Right ventricle myocardium inferior (tissue), 1 donor: ENCODE results near the gene ASB18. TPM values are rescaled to one million over a fixed set of nuclear protein-coding genes. Genes with fewer than 3 reads are reported as not detected.

Source experiments
- ATAC-seq: fragments of 200-7000 bp; cut with Tn5 transposase; one replicate; pipeline ENCODE4 v1.9.1; 2020; ENCODE audit warnings: mild to moderate bottlenecking, moderate library complexity
- DNase-seq: peaks from one replicate; pipeline ENCODE4 v3.0.0; 2021; ENCODE audit errors: missing footprints
- intact Hi-C: fragments of 100-400 bp; cut with DNase I; formaldehyde crosslinking; loops from one replicate; pipeline ENCODE4 v1.11.0; 2022
- total RNA-seq: library from RNA; stranded (reverse); fragmentation: NEBNext Ultra II Directional; extraction: Animal tissue kit (Norgen Biotek cat#: 25700); gene quantifications from one replicate; pipeline ENCODE4 v1.2.1, GENCODE V29; 2021
- donor health status: DM: no; HTN: yes; CAD: no; lungs with severe emphysema.

Gene ASB18
- total RNA-seq, 1 donor from 2014 or later, result 4.6 TPM

GRCh38 chr2:236216711-236217110 is 47.5 kb downstream of the ASB18 start:
- DNase-seq (no peak), ATAC-seq (no peak)
- intact Hi-C loops, result no loop called here

- ATAC-seq, result no peak
- intact Hi-C loops, result no loop called here
- DNase-seq, result no peak
These were observed 48.4 kb downstream of the ASB18 start for GRCh38 chr2:236215761-236216333.

- no peak for ATAC-seq
- DNase-seq, result no peak
These were observed 49.0 kb downstream of the ASB18 start for GRCh38 chr2:236215196-236215595.

GRCh38 chr2:236214376-236214995 is 49.7 kb downstream of the ASB18 start:
- DNase-seq, result no peak
- no peak for ATAC-seq
- intact Hi-C loops, result no loop called here

More at GRCh38 chr2:236215196-236215595, 49.0 kb downstream of the ASB18 start:
- intact Hi-C loops, result no loop called here

GRCh38 chr2:236211296-236211695 is 52.9 kb downstream of the ASB18 start:
- ATAC-seq, result no peak
- intact Hi-C loops, result no loop called here
- DNase-seq, result no peak

GRCh38 chr2:236210536-236210935 is 53.7 kb downstream of the ASB18 start:
- DNase-seq, result no peak
- intact Hi-C loops, result no loop called here
- no peak for ATAC-seq

- intact Hi-C loops, result no loop called here
- ATAC-seq, result no peak
- DNase-seq, result no peak
These were observed 54.2 kb downstream of the ASB18 start for GRCh38 chr2:236209996-236210395.

- ATAC-seq, result no peak
These were observed 54.7 kb downstream of the ASB18 start for GRCh38 chr2:236209535-236209934.

GRCh38 chr2:236208019-236208926 is 55.9 kb downstream of the ASB18 start:
- intact Hi-C loops, result no loop called here
- no peak for DNase-seq
- no peak for ATAC-seq

More at GRCh38 chr2:236209535-236209934, 54.7 kb downstream of the ASB18 start:
- no peak for DNase-seq
- intact Hi-C loops, result no loop called here

- no peak for DNase-seq
- intact Hi-C loops, result no loop called here
- no peak for ATAC-seq
These were observed 56.7 kb downstream of the ASB18 start for GRCh38 chr2:236207472-236207871.

GRCh38 chr2:236205867-236206645 is 58.1 kb downstream of the ASB18 start:
- DNase-seq, result no peak
- intact Hi-C loops, result no loop called here
- ATAC-seq, result no peak

- intact Hi-C loops, result no loop called here
- no peak for DNase-seq
- ATAC-seq, result no peak
These were observed 59.3 kb downstream of the ASB18 start for GRCh38 chr2:236204953-236205352.

- DNase-seq (no peak), ATAC-seq (no peak)
- intact Hi-C loops, result no loop called here
These were observed 63.8 kb downstream of the ASB18 start for GRCh38 chr2:236200378-236200777.

- intact Hi-C loops, result no loop called here
- no peak for ATAC-seq
- no peak for DNase-seq
These were observed 67.8 kb downstream of the ASB18 start for GRCh38 chr2:236196366-236196765.

GRCh38 chr2:236195726-236196125 is 68.5 kb downstream of the ASB18 start:
- no peak for ATAC-seq
- DNase-seq, result no peak
- intact Hi-C loops, result no loop called here

GRCh38 chr2:236194786-236195185 is 69.4 kb downstream of the ASB18 start:
- DNase-seq (no peak), ATAC-seq (no peak)
- intact Hi-C loops, result no loop called here

- intact Hi-C loops, result no loop called here
- no peak for DNase-seq
- no peak for ATAC-seq
These were observed 71.2 kb downstream of the ASB18 start for GRCh38 chr2:236193026-236193425.

GRCh38 chr2:236190674-236191073 is 73.5 kb downstream of the ASB18 start:
- DNase-seq, result no peak
- intact Hi-C loops, result no loop called here
- no peak for ATAC-seq

GRCh38 chr2:236184701-236185100 is 79.5 kb downstream of the ASB18 start:
- intact Hi-C loops, result no loop called here
- ATAC-seq (no peak), DNase-seq (no peak)
